Measurements from ENCODE around the gene MTX1. TPM values are rescaled to one million over a fixed set of nuclear protein-coding genes. Genes with fewer than 3 reads are reported as not detected.
"Not testable (repeated sequence)": the region's sequence is repeated elsewhere in the genome, so short reads cannot be mapped to it uniquely, and the experiment has no call there.

MTX1 gene
- total RNA-seq, 1 experiment from 2014 or later: 85.8 TPM

DNA sequence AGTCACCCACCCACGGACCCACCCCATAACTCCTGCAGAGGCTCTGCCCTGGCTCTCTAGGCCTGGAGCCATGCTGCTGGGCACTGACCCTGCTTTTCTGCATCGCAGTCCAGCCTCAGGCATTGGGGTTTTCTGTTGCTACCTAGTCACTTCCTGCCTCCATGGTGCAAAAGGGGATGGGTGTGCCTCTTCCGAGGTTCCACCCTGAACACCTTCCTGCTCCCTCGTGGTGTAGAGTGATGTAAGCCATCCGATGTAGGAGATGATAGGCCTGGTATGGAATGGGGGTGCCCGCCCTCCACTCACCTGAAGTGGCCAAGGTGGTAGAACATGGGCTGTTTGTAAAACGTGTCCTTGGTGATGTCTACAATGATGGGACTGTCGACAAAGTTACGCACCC, 26.9 kb downstream of the MTX1 start:
- not testable (repeated sequence) for DNase-seq (ENCODE audit: low spot score)

- no peak for DNase-seq (ENCODE audit: low spot score)
Measured at GRCh38 chr1:155236451-155236850, 28.0 kb downstream of the MTX1 start.

DNA sequence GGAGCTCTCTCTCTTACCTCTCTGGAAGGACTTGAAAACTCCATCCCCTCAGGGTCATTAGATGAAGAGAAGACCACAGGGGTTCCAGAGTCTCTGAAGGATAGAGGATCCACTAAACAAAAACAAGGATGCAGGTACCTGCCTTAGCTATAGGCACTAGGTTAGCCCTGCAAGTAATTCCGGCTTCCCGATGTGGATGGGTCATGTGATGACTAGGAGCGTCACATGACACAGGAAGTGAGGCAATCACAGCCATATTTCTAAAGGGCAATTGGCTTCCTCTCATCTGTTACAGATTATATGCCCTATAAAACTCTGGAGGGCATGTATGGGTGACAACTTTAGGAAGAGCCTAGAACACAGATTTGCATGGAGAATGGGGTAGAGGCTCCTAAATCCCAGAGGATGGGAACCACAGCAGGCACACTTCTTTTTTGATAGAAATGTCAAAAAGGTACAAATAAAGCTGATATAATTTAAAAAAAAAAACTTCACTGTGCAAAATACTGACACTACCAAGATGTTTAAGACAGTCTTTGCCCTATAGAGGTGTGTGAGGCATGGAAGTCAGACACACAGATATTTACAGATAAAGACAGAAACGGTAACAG, 32.7 kb downstream of the MTX1 start:
- peak; percentile 92 for DNase-seq (ENCODE audit: low spot score)

- no peak for DNase-seq (ENCODE audit: low spot score)
Measured at GRCh38 chr1:155241841-155242264, 33.4 kb downstream of the MTX1 start.

GRCh38 chr1:155242805-155243358, 34.4 kb downstream of the MTX1 start:
- no peak for DNase-seq (ENCODE audit: low spot score)

DNA sequence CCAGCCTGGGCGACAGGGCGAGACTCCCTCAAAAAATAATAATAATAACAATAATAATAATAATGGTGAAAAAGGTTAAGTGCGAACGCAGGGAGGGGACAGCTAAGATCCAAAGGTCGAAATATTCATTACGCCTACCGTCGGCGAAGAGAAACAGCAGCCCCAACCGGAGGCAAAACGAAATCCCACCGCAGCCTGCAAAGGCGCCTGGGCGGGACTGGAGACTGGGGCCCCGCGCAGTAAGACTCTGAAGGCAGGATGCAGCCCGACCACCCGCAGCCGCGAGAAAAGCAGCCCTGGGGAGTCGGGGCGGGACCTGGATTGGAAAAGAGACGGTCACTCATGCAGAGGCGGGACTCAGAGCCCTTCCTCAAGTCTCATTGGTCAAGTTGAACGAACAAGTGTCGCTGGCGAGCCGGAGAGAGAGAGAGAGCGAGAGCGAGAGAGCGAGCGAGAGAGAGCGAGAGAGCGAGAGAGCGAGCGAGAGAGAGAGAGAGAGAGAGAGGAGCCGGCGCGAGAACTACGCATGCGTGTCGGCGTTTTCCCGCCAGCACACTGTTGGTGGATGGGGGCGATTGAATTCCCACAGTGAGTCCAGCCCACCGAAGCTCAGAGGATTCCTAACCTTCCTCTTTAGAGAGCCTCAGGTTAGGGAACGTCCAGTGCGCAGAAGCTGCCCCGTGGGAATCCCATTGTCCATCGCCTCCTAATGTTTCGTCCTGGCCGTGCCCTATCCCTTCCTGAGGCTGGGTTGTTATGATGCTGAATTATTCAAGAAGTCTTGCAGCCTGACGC, 36.1 kb downstream of the MTX1 start:
- peak; percentile 100 for DNase-seq (ENCODE audit: low spot score)

- DNase-seq (ENCODE audit: low spot score): no peak
Measured at GRCh38 chr1:155245163-155245524, 36.6 kb downstream of the MTX1 start.

DNA sequence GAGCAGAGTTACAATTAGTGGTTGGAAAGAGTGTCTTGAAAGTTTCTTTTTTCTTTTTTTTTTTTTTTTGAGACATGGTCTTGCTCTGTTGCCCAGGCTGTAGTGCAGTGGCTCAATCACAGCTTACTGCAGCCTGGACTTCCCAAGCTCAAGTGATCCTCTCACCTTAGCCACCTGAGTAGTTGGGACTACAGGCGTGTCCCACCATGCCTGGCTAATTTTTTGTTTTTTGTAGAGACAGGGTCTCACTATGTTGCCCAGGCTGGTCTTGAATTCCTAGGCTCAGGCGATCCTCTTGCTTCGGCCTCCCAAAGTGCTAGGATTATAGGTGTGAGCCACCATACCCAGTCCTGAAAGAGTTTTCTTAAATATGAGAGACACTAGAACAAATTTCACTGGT, 38.3 kb downstream of the MTX1 start:
- not testable (repeated sequence) for DNase-seq (ENCODE audit: low spot score)

GRCh38 chr1:155247667-155248553, 39.4 kb downstream of the MTX1 start:
- DNase-seq (ENCODE audit: low spot score): no peak

GRCh38 chr1:155250246-155250632, 41.7 kb downstream of the MTX1 start:
- no peak for DNase-seq (ENCODE audit: low spot score)

- DNase-seq (ENCODE audit: low spot score): peak; percentile 89
Measured at GRCh38 chr1:155250633-155251449, 42.3 kb downstream of the MTX1 start.

DNA sequence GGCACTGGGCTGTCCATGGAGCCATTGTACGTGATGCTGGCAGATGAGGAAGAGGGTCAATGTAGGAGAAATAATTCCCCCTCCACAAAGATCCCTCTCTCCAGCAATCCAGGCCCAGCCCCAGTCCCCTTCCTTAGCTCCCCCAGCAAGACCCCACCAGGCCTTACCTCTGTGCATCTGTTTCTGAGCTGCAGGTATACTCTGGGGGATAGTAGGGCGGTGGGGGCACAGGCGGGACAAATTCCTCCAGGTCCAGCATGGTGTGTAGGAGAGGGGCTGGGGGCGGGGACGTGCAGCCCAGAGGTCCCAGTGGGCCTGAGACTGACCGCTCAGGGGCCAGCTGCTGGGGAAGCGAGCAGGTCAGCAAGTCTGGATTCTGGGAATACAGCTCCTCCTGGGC, 43.1 kb downstream of the MTX1 start:
- no peak for DNase-seq (ENCODE audit: low spot score)

GRCh38 chr1:155253208-155253607, 44.7 kb downstream of the MTX1 start:
- DNase-seq (ENCODE audit: low spot score): no peak

DNA sequence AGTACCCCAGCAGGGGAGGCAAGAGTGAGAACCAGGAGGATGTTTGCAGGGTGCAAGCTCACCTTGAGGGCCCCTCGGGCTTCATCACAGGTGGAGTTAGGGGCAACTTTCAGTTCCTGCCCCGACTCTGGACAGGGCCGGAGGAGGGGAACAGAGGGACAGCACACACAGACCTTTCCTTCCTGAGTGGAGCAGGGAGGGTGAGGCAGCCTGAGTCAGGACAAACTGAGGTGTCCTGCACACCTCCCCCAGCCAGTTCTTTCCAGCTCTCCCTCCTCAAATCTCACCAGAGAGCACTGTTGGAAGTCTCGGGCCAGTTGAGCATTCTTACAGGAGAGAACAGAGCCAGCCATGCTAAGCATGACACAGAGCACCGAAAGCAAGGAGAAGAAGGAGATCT, 45.3 kb downstream of the MTX1 start:
- no peak for DNase-seq (ENCODE audit: low spot score)

DNA sequence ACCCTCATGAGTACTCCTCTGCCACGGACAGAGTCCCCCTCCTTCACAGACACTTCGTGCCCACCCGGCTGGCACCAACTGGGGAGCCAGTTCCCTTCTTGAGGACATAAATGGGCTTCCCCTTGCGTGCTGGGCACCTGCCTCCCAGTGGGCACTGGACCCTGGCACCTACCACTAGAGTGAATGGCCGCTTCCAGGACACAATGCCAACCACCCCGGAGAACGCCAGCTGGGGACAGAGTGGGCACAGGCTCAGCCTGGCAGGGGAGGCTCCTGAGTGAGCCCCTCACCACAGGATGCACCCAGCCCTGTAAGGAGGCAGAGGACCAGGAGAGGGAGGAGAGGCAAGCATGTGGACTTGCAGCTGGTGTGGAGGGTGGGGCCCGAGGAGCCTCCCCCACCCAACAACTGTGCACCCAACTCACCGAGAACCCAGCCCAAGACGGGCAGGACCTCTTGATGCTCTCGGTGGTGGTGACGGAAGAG, 45.8 kb downstream of the MTX1 start:
- no peak for DNase-seq (ENCODE audit: low spot score)

DNA sequence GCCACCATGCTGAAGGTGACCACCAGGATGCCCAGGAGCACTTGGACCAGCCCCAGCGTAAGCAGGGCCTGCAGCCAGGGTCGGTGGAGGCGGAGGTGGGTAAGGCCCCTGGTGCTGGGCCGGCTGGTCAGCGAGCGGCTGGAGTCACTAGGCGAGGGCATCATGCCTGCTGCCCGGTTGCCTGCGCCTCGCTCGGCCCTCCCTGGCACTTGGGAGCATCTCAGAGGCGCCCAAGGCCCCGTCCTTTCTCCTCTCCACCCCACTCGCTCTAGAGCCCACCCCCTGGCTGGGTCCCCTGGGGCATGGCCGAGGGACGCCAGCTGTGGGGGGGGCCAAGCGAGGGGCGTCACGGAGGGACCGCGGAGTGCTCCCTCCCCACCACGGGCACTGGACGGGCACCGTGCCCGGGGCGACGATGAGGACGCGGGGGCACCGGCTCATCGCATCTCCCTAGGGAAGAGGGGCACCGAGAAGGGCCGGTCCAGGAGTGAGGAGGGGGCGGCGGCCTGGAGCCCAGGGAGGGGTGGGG, 46.3 kb downstream of the MTX1 start:
- peak; percentile 36 for DNase-seq (ENCODE audit: low spot score)

DNA sequence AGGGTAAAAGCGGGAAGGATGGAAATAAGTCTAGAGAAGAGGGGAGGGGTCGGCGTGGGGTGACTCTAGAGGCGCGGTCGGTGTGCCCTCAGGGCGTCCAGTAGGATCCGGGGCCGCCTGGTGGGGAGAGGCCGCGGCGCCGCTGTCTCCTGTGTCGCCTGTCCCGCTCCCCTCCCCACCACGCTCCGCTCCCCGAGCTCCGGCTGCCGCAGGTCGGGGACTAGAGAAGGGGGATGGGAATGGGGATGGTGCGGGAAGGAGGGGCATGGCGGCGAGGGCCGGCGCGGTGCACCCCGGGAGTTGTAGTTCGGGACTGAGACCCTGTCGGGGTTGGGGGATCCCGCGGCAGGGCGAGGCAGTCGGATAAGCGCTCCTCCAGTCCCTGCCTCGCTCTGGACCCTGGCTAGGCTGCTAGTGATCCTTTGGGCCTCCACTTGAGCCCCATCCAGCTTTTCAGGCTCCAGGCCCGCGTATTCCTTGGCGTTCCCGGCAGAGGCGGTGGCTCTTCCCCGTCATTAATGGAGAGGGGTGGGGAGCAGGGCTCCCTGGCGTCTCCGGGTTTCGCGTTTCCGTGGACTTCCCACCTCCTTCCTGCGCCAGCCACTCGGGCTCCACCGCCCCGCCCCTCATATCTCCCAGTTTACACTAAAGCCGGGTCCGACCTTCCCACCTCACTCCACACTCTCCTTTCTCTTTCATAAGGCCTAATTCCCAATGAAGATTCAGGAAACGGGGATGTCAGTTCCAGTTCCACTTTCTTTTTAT, 46.9 kb downstream of the MTX1 start, which contains the start of gene ENTREP3:
TSS of gene ENTREP3 (minus strand) at position 241 of the 765 bp plus-strand sequence. CDS start 606 bp downstream, outside the sequence.
- DNase-seq (ENCODE audit: low spot score): peak; percentile 88

- no peak for DNase-seq (ENCODE audit: low spot score)
Measured at GRCh38 chr1:155256058-155256852, 47.8 kb downstream of the MTX1 start.

- no peak for DNase-seq (ENCODE audit: low spot score)
Measured at GRCh38 chr1:155260276-155260675, 51.8 kb downstream of the MTX1 start.

Data from A172 (cell line).